Stomach (tissue), 9 donors: ENCODE data around the gene EFCC1. TPM values are rescaled to one million over a fixed set of nuclear protein-coding genes. Genes with fewer than 3 reads are reported as not detected.
A peak's percentile ranks its signal among the peaks of the same experiment; 100 is the strongest.

ENCODE experiments used
- DNase-seq, 2 donors: peaks; one replicate each; pipeline versions ENCODE4 v3.0.0 to v3.0.0-alpha.2; 2013 to 2019
- H3K27ac ChIP-seq, 5 donors: fragments of 200-600 bp in 4 of 5; sonication (generic) in 4 of 5; one replicate each; pipeline ENCODE4 v1.5.1; 2013 to 2019; ENCODE audit warnings: mild to moderate bottlenecking in 1 of 5, moderate library complexity in 1 of 5
- H3K27me3 ChIP-seq, 3 donors: fragments of 200-600 bp; sonication (generic); one replicate each; pipeline ENCODE4 v1.5.1; 2017 to 2019; ENCODE audit warnings: mixed run types in 1 of 3
- H3K36me3 ChIP-seq, 4 donors: fragments of 200-600 bp; sonication (generic); 1 replicate in 3 of 4; 2 replicates in 1 of 4; pipeline ENCODE4 v1.5.1; 2016 to 2019
- H3K4me1 ChIP-seq, 4 donors: fragments of 200-600 bp; sonication (generic); one replicate each; pipeline ENCODE4 v1.5.1; 2016 to 2019
- H3K4me3 ChIP-seq, 4 donors: fragments of 200-600 bp; sonication (generic) in 3 of 4; one replicate each; pipeline ENCODE4 v1.5.1; 2016 to 2019; ENCODE audit warnings: mild to moderate bottlenecking in 1 of 4
- H3K9me3 ChIP-seq, 4 donors: fragments of 200-600 bp; sonication (generic); one replicate each; pipeline ENCODE4 v1.5.1; 2016 to 2019
- EP300 ChIP-seq: sonication (generic); formaldehyde crosslinking; IDR thresholded peaks from one replicate; pipeline ENCODE4 v1.6.1; 2017; ENCODE audit warnings: antibody characterized with exemption
- POLR2A ChIP-seq, 4 donors: fragments of 450-650 bp; IDR thresholded peaks; one replicate each; pipeline ENCODE4 v1.6.1; 2016; ENCODE audit warnings: antibody characterized with exemption in 4 of 4, control low read depth in 2 of 4, mild to moderate bottlenecking in 1 of 4, moderate library complexity in 1 of 4
- POLR2AphosphoS5 ChIP-seq, 3 donors: sonication (generic); formaldehyde crosslinking; IDR thresholded peaks; one replicate each; pipeline ENCODE4 v1.6.1; 2016; ENCODE audit warnings: antibody characterized with exemption in 3 of 3
- WGBS, 5 donors: extraction: QIAGEN DNeasy Blood & Tissue Kit in 3 of 5; methylation state at CpG; one replicate each; pipeline versions ENCODE4 v1.1.5 to v1.1.7; 2013 to 2018; 5-methylcytosine and 5-hydroxymethylcytosine counted together
- intact Hi-C: fragments of 100-400 bp; cut with DNase I; formaldehyde crosslinking; loops from one replicate; pipeline ENCODE4 v1.15.1; 2023; ENCODE audit warnings: low total_unique reads
- polyA plus RNA-seq, 3 donors: library from polyadenylated mRNA; stranded (reverse); fragments of 200-250 nt; gene quantifications; one replicate each; pipeline ENCODE4 v1.2.3, GENCODE V29; 2013
- total RNA-seq, 5 donors: library from RNA; depleted of rRNA; stranded (reverse); fragments of >200 nt; gene quantifications; one replicate each; pipeline versions ENCODE4 v1.1.0 to v1.2.3, GENCODE V29; 2014 to 2016
- TF ChIP-seq, protein P1 (sequence below), 7 experiments: fragments of 450-650 bp in 4 of 7; fragments of 200-600 bp in 3 of 7; sonication (generic) in 3 of 7; IDR thresholded peaks; one replicate each; pipeline ENCODE4 v1.5.1; 2016 to 2019; ENCODE audit warnings: antibody characterized with exemption in 7 of 7, control low read depth in 2 of 7, mild to moderate bottlenecking in 1 of 7
- donor health status: healthy with polysubstance abuse.
- donor health status: Bipolar disorder and iron deficiency.
- donor health status: healthy.

Gene EFCC1
- total and polyA plus RNA-seq, 8 donors, result 1.0 to 13.9 (median 9.2) TPM

DNA sequence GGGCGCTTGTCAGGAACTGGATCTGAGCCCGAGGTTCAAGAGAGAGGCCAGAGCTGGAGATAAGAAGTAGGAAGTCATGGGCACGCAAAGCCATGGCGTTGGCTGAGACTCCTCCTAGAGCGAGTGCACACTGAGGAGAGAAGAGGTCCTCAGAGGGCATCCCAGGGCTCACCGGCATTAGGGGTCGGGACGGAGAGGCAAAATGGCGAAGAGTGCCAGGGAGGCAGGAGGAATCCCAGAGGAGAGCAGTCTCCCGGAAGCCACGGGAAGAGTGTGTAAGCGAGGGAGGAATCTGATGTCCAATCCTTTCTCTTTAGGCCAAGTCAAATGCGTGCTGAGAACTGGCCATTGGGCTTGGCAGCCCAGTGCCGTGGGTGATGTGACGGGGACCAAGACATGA lies 24.0 kb downstream of the EFCC1 start:
- Histone ChIP-seq H3K4me3 (no peak overlapping the region), H3K36me3 (no peaks in the 10 kb centered on the region), H3K9me3 (no peaks in the 10 kb centered on the region), H3K4me1 (peaks cover 27 to 64% (median 35%) of the 10 kb centered on the region in 4 donors), H3K27me3 (no peaks in the 10 kb centered on the region), H3K27ac (peak overlapping the region in 4 of 5 donors; percentile 72 to 87 (median 76))
- TF ChIP-seq, protein P1, sequence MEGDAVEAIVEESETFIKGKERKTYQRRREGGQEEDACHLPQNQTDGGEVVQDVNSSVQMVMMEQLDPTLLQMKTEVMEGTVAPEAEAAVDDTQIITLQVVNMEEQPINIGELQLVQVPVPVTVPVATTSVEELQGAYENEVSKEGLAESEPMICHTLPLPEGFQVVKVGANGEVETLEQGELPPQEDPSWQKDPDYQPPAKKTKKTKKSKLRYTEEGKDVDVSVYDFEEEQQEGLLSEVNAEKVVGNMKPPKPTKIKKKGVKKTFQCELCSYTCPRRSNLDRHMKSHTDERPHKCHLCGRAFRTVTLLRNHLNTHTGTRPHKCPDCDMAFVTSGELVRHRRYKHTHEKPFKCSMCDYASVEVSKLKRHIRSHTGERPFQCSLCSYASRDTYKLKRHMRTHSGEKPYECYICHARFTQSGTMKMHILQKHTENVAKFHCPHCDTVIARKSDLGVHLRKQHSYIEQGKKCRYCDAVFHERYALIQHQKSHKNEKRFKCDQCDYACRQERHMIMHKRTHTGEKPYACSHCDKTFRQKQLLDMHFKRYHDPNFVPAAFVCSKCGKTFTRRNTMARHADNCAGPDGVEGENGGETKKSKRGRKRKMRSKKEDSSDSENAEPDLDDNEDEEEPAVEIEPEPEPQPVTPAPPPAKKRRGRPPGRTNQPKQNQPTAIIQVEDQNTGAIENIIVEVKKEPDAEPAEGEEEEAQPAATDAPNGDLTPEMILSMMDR (IDR thresholded peaks at IDR 0.05), result no peak
- TF ChIP-seq POLR2AphosphoS5 (IDR thresholded peaks at IDR 0.05) (no peak), POLR2A (IDR thresholded peaks at IDR 0.05) (no peak), EP300 (no peak)
- WGBS, 5 donors, result 66 to 82% (median 77%) methylated on average over 15 of the region's 15 CpGs
- intact Hi-C loops, result no loop called here
- DNase-seq, result peak in 1 of 2 donors; percentile 1

DNA sequence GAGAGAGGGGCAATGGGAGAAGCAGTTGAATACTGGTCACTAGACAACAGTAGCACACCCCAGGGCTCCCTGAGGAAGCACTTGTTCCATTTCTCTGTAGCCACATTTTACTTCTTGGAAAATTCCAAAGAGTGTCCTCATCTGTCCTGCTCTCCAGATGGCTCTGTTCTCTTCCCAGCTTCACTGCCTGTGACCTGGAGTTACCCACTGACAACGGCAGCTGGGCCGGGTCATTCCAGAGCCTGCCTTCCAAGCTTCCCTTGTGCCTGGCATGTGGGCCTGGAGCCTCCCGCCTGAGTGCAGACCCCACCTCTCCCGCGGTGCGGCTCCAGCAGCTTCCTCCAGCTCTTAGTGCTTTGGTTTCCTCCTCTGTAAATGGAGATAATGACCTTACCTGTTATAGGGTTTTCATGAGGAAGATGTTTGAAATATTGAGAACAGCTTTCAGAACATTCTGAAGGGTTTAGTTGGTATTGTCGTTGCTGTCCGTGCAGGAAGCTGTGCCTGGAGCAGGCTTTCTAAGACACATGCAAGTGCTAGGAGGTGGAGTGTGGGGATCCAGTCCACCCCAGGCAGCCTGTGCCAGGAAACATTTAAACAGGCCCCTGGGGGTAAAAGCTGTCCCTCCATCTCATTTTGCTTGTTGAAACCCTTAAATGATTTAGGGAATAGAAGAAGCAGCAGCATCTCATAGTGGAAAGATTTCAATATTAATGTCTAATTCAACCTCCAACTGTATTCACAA lies 24.8 kb downstream of the EFCC1 start:
- Histone ChIP-seq H3K36me3 (peaks cover 0 to 4% (median 0%) of the 10 kb centered on the region in 4 donors), H3K4me1 (peaks cover 27 to 57% (median 35%) of the 10 kb centered on the region in 4 donors), H3K27me3 (no peaks in the 10 kb centered on the region), H3K9me3 (no peaks in the 10 kb centered on the region), H3K27ac (peak overlapping the region; percentile 4 to 87 (median 73)), H3K4me3 (no peak overlapping the region)
- WGBS, 5 donors, result 43 to 72% (median 70%) methylated on average over 8 of the region's 8 CpGs
- peak in 1 of 2 donors; percentile 61 for DNase-seq
- intact Hi-C loops, result no loop called here
- TF ChIP-seq EP300 (no peak), POLR2AphosphoS5 (IDR thresholded peaks at IDR 0.05) (peak; percentile 33 to 41 (median 35))

DNA sequence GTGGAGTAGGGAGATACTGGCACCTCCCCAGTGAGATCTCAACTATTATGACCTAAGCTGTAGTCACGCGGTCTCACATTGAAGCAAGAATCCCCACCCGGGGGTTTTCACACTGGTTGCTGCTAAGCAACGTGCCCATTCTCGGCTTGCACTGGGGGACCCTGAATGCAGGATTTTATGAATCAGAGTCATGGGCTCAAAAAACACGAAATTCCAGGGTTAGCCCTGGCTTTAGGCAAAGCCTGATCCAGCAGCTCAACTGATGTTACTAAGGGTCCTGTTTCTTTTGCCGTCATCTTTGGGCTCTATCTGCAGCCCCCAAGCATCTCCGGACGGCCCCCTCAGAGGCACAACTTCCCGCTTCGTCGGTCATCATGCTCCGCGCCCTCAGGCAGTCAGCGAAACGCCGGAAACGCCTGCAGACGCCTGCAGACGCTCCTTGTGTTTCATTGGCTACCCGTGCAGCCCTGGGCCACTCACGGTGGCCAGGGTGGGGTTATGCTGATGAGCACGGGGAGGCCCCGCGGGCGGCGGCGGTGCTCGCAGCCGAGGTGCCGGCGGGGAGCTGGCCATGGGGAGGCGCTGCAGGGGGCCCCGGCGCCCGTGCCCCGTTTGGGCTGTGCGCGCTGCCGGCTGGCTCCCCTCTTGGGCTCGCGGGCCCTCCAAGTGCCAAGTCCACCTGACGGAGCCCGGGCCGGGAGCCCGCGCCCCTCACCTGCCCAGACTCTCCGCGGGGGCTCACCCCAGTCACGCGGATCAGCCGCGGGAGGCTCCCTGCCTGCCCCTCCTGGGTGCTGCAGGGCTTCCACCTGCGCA lies 25.8 kb downstream of the EFCC1 start:
- TF ChIP-seq EP300 (no peak), POLR2A (IDR thresholded peaks at IDR 0.05) (peak in 1 of 4 donors; percentile 22), POLR2AphosphoS5 (IDR thresholded peaks at IDR 0.05) (peak; percentile 77 to 91 (median 80))
- TF ChIP-seq, protein P1 (IDR thresholded peaks at IDR 0.05), result peak in 4 of 7 experiments; percentile 39 to 86 (median 74)
- Histone ChIP-seq H3K9me3 (no peaks in the 10 kb centered on the region), H3K4me3 (peak overlapping the region; percentile 51 to 57 (median 54)), H3K4me1 (peaks cover 27 to 48% (median 35%) of the 10 kb centered on the region in 4 donors), H3K27ac (peak overlapping the region; percentile 50 to 87 (median 73)), H3K27me3 (no peaks in the 10 kb centered on the region), H3K36me3 (peaks cover 0 to 12% (median under 1%) of the 10 kb centered on the region in 4 donors)
- intact Hi-C loops, result no loop called here
- 5 to 8% (median 5%) methylated on average over 35 to 54 of the region's 54 CpGs for WGBS, 5 donors
- DNase-seq, result peak; percentile 94 to 97

DNA sequence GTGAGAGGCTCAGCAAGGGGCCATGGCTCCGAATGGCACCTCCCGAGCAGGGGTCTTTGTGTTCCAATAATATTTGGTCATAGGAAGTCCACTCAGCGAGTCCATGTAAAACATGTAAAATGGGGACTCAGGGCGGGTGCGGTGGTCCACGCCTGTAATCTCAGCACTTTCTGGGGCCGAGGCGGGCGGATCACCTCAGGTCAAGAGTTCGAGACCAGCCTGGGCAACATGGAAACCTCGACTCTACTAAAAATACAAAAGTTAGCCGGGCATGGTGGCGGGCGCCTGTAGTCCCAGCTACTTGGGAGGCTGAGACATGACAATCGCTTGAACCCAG lies 26.4 kb downstream of the EFCC1 start:
- intact Hi-C loops, result no loop called here

More for the DNA sequence above, 26.4 kb downstream of the EFCC1 start:
- 75 to 86% (median 78%) methylated on average over 15 of the region's 15 CpGs for WGBS, 5 donors
- TF ChIP-seq POLR2A (IDR thresholded peaks at IDR 0.05) (no peak), POLR2AphosphoS5 (IDR thresholded peaks at IDR 0.05) (no peak), EP300 (no peak)
- TF ChIP-seq, protein P1 (IDR thresholded peaks at IDR 0.05), result no peak
- Histone ChIP-seq H3K9me3 (no peaks in the 10 kb centered on the region), H3K27me3 (no peaks in the 10 kb centered on the region), H3K4me3 (peak overlapping the region; percentile 51 to 57 (median 54)), H3K36me3 (peaks cover 0 to 13% (median 3%) of the 10 kb centered on the region in 4 donors), H3K27ac (peak overlapping the region in 4 of 5 donors; percentile 72 to 87 (median 76)), H3K4me1 (peaks cover 27 to 43% (median 32%) of the 10 kb centered on the region in 4 donors)
- DNase-seq, result no peak
